Choroid plexus epithelial cell (primary cell): ENCODE data around the gene IL32.
"Not testable (repeated sequence)": the region's sequence is repeated elsewhere in the genome, so short reads cannot be mapped to it uniquely, and the experiment has no call there.

Source experiments
- DNase-seq: peaks from one replicate; pipeline ENCODE4 v3.0.0-alpha.2; 2010; ENCODE audit warnings: low read depth
- H3K4me3 ChIP-seq: 2 replicates; pipeline ENCODE4 v1.5.1; 2011; ENCODE audit warnings: low read depth, mild to moderate bottlenecking, control low read depth, low read length, moderate library complexity
- TF ChIP-seq, protein P1 (sequence below): conservative IDR thresholded peaks from 2 replicates; pipeline ENCODE4 v1.5.1; 2011; ENCODE audit warnings: low read depth, mild to moderate bottlenecking, control low read depth, inconsistent platforms, low read length, moderate library complexity

Gene IL32

DNA sequence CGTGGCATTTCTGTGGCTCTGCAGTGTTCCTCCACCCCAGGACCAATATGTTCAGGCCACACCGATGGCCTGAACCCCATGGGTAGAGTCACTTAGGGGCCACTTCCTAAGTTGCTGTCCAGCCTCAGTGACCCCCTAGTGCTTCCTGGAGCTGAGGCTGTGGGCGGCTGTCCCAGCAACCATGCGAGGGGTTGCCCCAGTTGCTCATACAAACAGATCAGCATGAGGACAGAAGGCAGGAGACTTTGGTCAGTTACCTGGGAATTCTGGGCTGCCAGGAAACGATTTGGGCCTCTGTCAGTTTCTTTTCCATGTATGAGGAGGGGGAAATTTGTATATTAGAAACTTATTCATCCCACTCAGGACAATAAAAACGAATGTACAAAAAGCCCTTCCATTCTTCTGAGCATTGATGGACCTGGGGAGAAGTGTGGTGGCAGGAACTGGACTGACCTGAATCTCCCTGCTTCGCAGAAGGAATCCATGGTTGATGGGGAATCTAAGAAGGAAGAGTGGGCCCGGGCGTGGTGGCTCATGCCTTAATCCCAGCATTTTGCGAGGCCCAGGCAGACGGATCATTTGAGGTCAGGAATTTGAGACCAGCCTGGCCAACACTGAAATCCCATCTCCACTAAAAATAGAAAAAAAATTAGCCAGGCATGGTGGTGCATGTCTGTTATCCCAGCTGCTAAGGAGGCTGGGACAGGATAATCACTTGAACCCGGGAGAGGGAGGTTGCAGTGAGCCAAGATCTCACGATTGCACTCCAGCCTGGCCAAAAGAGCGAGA, 4.9 kb upstream of the IL32 start:
- no peak overlapping the region for H3K4me3 ChIP-seq
- no peak for DNase-seq
- TF ChIP-seq, protein P1, sequence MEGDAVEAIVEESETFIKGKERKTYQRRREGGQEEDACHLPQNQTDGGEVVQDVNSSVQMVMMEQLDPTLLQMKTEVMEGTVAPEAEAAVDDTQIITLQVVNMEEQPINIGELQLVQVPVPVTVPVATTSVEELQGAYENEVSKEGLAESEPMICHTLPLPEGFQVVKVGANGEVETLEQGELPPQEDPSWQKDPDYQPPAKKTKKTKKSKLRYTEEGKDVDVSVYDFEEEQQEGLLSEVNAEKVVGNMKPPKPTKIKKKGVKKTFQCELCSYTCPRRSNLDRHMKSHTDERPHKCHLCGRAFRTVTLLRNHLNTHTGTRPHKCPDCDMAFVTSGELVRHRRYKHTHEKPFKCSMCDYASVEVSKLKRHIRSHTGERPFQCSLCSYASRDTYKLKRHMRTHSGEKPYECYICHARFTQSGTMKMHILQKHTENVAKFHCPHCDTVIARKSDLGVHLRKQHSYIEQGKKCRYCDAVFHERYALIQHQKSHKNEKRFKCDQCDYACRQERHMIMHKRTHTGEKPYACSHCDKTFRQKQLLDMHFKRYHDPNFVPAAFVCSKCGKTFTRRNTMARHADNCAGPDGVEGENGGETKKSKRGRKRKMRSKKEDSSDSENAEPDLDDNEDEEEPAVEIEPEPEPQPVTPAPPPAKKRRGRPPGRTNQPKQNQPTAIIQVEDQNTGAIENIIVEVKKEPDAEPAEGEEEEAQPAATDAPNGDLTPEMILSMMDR = no peak

GRCh38 chr16:3062553-3062952, 2.9 kb upstream of the IL32 start:
- H3K4me3 ChIP-seq = no peak overlapping the region
- DNase-seq = no peak
- TF ChIP-seq, protein P1 = no peak

- no peak overlapping the region for H3K4me3 ChIP-seq
- DNase-seq = no peak
- TF ChIP-seq, protein P1 = no peak
Measured at GRCh38 chr16:3063625-3064386, 1.6 kb upstream of the IL32 start.

GRCh38 chr16:3065742-3066439, 451 bp downstream of the IL32 start:
- no peak for DNase-seq
- TF ChIP-seq, protein P1 = no peak
- H3K4me3 ChIP-seq = no peak overlapping the region

GRCh38 chr16:3066440-3066748, 954 bp downstream of the IL32 start:
- TF ChIP-seq, protein P1 = no peak
- H3K4me3 ChIP-seq = no peak overlapping the region
- no peak for DNase-seq

GRCh38 chr16:3068487-3068886, 3.0 kb downstream of the IL32 start:
- DNase-seq = no peak

DNA sequence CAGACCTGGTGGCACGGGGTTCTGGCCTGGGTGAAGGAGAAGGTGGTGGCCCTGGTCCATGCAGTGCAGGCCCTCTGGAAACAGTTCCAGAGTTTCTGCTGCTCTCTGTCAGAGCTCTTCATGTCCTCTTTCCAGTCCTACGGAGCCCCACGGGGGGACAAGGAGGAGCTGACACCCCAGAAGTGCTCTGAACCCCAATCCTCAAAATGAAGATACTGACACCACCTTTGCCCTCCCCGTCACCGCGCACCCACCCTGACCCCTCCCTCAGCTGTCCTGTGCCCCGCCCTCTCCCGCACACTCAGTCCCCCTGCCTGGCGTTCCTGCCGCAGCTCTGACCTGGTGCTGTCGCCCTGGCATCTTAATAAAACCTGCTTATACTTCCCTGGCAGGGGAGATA, 3.7 kb downstream of the IL32 start:
- H3K4me3 ChIP-seq, DNase-seq: not testable (repeated sequence)

More at GRCh38 chr16:3068487-3068886, 3.0 kb downstream of the IL32 start:
- TF ChIP-seq, protein P1 = no peak
- no peak overlapping the region for H3K4me3 ChIP-seq
